Measurements from ENCODE around the gene DBNDD1. TPM values are rescaled to one million over a fixed set of nuclear protein-coding genes. Genes with fewer than 3 reads are reported as not detected.

Gene DBNDD1
- total RNA-seq, 4 donors from 2014 or later = 7.4 to 12.8 (median 10.3) TPM

DNA sequence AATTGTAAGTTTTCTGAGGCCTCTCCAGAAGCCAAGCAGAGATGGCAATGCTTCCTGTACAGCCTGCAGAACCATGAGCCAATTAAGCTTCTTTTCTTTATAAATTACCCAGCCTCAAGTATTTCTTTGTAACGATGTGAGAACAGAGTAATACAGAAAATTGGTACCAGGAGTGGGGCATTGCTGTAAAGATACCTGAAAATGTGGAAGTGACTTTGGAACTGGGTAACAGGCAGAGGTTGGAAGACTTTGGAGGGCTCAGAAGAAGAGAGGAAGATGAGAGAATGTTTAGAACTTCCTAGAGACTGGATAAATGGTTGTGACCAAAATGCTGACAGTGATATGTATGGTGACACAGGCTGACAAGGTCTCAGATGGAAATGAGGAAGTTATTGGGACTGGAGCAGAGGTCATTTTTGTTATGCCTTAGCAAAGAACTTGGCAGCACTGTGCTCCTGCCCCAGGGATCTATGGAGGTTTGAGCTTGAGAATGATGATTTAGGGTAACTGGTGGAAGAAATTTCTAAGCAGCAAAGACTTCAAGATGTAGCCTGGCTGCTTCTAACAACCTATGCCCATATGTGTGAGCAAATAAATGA is 34.7 kb upstream of the DBNDD1 start:
- 60 to 63% methylated on average over 1 of the region's 1 CpG for WGBS, 2 donors
- H3K4me3 ChIP-seq (replicated peaks in 1 of 3) = no peak overlapping the region
- no peak overlapping the region for H3K27ac ChIP-seq
- intact Hi-C loops (cut with DNase I) = no loop called here
- no peak for DNase-seq
- H3K9me3 ChIP-seq = no peaks in the 10 kb centered on the region
- H3K36me3 ChIP-seq = no peaks in the 10 kb centered on the region
- no peaks in the 10 kb centered on the region for H3K27me3 ChIP-seq
- TF ChIP-seq POLR2A (IDR thresholded peaks at IDR 0.05) = no peak
- TF ChIP-seq, protein P1, sequence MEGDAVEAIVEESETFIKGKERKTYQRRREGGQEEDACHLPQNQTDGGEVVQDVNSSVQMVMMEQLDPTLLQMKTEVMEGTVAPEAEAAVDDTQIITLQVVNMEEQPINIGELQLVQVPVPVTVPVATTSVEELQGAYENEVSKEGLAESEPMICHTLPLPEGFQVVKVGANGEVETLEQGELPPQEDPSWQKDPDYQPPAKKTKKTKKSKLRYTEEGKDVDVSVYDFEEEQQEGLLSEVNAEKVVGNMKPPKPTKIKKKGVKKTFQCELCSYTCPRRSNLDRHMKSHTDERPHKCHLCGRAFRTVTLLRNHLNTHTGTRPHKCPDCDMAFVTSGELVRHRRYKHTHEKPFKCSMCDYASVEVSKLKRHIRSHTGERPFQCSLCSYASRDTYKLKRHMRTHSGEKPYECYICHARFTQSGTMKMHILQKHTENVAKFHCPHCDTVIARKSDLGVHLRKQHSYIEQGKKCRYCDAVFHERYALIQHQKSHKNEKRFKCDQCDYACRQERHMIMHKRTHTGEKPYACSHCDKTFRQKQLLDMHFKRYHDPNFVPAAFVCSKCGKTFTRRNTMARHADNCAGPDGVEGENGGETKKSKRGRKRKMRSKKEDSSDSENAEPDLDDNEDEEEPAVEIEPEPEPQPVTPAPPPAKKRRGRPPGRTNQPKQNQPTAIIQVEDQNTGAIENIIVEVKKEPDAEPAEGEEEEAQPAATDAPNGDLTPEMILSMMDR (IDR thresholded peaks at IDR 0.05) = no peak
- no peaks in the 10 kb centered on the region for H3K4me1 ChIP-seq

DNA sequence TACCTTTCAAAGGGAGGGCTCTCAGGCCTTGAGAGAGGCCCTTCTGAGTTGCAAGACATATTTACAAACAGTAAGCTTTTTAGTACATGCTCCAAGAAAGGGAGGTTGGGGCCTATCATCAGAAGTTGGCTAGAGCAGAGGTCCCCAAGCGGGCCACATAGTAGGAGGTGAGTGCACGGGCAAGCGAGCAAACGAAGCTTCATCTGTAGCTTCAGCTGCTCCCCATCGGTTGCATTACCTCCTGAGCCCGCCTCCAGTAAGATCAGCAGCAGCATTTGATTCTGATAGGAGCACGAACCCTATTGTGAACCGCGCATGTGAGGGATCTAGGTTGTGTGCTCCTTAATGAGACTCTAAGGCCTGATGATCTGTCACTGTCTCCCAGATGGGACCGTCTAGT is 31.7 kb upstream of the DBNDD1 start:
- DNase-seq = no peak
- Histone ChIP-seq H3K4me1 (peaks cover 11 to 13% of the 10 kb centered on the region in 2 donors), H3K27ac (no peak overlapping the region), H3K27me3 (no peaks in the 10 kb centered on the region), H3K9me3 (no peaks in the 10 kb centered on the region), H3K4me3 (replicated peaks in 1 of 3) (no peak overlapping the region), H3K36me3 (no peaks in the 10 kb centered on the region)
- TF ChIP-seq, protein P1 (IDR thresholded peaks at IDR 0.05) = no peak
- no peak for TF ChIP-seq POLR2A (IDR thresholded peaks at IDR 0.05)
- 86 to 91% methylated on average over 10 of the region's 10 CpGs for WGBS, 2 donors
- intact Hi-C loops (cut with DNase I) = no loop called here

DNA sequence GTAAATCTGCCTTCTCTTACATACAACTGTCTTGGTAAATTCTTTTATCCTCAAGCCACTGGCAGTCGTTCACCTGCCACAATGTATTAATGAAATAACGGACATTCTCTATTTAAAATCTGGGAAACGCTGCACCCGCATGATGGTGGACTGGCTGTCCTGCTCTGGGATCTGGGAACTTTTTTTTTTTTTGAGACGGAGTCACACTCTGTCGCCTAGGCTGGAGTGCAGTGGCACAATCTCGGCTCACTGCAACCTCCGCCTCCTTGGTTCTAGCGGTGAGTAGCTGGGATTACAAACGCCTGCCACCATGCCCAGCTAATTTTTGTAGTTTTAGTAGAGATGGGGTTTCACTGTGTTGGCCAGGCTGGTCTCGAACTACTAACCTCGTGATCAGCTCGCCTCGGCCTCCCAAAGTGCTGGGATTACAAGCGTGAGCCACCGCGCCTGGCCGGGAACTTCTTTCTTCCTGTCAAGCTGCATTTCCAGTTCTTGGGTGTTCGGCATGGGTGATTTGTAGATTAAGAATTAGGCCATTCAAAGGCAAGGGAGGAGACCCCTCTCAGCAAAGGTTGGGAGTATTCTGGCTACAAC is 29.6 kb upstream of the DBNDD1 start:
- H3K4me3 ChIP-seq (replicated peaks in 1 of 3) = no peak overlapping the region

DNA sequence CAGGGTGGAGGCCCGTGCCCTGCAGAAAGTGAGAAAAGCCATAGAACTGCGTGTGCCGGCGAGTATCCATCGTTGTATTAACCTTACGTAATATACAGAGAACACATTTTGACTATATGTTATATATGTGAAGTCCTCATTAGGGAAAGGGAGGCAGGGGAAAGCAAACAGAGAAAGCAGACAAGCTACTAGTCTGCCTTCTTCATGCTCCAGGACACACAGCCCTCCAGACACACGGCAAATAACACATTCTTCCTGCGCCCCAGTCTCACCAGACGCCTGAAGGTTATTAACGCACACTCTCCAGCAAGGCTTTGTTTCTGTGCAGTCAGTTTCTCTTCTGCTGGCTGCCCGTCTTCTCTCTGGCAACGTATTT is 29.1 kb upstream of the DBNDD1 start:
- intact Hi-C loops (cut with DNase I) = no loop called here
- Histone ChIP-seq H3K36me3 (peaks cover 4% of the 10 kb centered on the region in 2 donors), H3K4me3 (replicated peaks in 1 of 3) (no peak overlapping the region), H3K4me1 (peaks cover 11 to 19% of the 10 kb centered on the region in 2 donors), H3K9me3 (no peaks in the 10 kb centered on the region), H3K27me3 (no peaks in the 10 kb centered on the region), H3K27ac (no peak overlapping the region)
- WGBS, 2 donors = 55 to 56% methylated on average over 12 of the region's 12 CpGs
- TF ChIP-seq, protein P1 (IDR thresholded peaks at IDR 0.05) = no peak
- TF ChIP-seq POLR2A (IDR thresholded peaks at IDR 0.05) = no peak
- peak; percentile 19 to 32 for DNase-seq

More for the DNA sequence above, 29.6 kb upstream of the DBNDD1 start:
- TF ChIP-seq POLR2A (IDR thresholded peaks at IDR 0.05) = no peak
- TF ChIP-seq, protein P1 (IDR thresholded peaks at IDR 0.05) = no peak
- Histone ChIP-seq H3K36me3 (no peaks in the 10 kb centered on the region), H3K27ac (no peak overlapping the region), H3K27me3 (no peaks in the 10 kb centered on the region), H3K4me1 (peaks cover 11 to 19% of the 10 kb centered on the region in 2 donors), H3K9me3 (no peaks in the 10 kb centered on the region)
- intact Hi-C loops (cut with DNase I) = no loop called here
- DNase-seq = no peak
- WGBS, 2 donors = 84 to 88% methylated on average over 19 of the region's 19 CpGs

DNA sequence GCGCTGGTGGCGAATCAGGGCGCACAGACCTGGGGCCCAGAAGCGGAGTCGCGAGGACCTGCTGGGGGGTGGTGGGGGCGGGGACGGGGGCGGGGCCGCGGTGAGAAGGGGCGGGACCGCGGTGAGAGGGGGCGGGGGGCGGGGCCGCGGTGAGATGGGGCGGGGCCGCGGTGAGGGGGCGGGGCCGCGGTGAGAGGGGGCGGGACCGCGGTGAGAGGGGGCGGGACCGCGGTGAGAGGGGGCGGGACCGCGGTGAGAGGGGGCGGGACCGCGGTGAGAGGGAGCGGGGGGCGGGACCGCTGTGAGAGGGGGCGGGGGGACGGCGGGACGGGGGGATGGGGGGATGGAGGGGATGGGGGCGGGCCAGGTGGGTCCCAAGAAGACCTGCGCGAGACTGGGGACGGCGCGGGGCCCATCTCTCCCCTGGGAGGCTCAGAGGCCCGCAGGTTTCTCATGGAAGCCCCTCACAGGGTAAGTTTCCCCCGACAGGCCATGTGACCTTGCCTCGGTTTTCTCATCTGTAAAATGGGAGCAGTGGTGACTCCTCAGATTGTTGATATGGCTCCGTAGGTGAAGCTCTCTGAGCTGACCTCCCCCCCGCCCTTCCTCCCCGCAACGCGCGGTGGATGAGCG is 28.6 kb upstream of the DBNDD1 start:
- no peaks in the 10 kb centered on the region for H3K9me3 ChIP-seq
- no peaks in the 10 kb centered on the region for H3K27me3 ChIP-seq
- peak in 1 of 2 donors; percentile 17 for DNase-seq
- peaks cover 6 to 9% of the 10 kb centered on the region in 2 donors for H3K36me3 ChIP-seq
- 36 to 39% methylated on average over 12 to 15 of the region's 59 CpGs for WGBS, 2 donors
- H3K4me3 ChIP-seq (replicated peaks in 1 of 3) = peak overlapping the region in 1 of 3 donors; percentile 28
- TF ChIP-seq, protein P1 (IDR thresholded peaks at IDR 0.05) = no peak
- no peak for TF ChIP-seq POLR2A (IDR thresholded peaks at IDR 0.05)
- H3K27ac ChIP-seq = no peak overlapping the region
- H3K4me1 ChIP-seq = peaks cover 11 to 19% of the 10 kb centered on the region in 2 donors
- intact Hi-C loops (cut with DNase I) = no loop called here

Measured in thyroid gland (tissue), 4 donors.